GM18526 (cell line): Measurements from ENCODE around the gene GNAT2.

Experiments used
- POLR2A ChIP-seq: IDR thresholded peaks from 3 replicates; pipeline ENCODE4 v1.6.1; 2011; ENCODE audit not compliant: insufficient read length; ENCODE audit errors: extremely low read depth

GNAT2 gene

DNA sequence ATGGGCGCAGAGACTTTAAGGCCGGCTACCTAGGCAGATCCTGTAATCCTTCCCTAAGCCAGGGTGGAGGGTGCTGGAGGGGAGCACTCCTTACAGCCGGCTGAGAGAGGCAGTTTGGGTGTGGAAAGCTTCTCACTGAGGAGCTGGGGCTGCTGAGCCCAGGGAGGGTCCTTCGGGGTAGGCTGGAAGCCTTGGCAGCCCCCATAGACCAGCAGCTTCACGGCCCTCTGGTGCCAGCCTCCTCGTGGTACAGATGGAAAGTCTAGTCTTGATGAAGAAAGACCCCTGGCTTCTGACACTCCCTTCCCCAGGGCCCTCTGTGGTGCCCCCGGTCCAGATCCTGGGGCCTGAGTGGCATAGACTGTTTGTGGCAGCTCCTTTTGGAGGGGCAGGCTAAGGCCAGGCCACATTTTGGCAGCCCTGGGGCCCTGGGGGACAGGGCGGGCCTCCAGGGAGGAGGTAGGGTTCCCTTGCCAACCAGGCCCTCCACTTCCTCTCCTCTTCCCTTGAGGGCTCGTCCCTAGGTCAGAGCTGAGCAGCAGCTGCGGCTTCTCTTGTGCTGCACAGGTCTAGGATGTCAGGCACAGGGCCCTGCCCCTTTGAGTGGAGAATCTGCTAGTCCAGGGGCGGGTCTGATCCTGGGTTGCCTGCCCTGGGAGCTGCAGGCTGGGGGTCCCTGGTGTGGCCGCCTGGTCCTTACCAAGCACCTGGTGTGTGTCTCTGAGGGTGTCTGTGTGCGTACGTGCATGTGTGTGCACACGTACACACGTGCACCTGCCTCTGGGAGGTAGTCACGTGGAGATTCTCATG, 5.0 kb upstream of the GNAT2 start:
- TF ChIP-seq POLR2A, result no peak

DNA sequence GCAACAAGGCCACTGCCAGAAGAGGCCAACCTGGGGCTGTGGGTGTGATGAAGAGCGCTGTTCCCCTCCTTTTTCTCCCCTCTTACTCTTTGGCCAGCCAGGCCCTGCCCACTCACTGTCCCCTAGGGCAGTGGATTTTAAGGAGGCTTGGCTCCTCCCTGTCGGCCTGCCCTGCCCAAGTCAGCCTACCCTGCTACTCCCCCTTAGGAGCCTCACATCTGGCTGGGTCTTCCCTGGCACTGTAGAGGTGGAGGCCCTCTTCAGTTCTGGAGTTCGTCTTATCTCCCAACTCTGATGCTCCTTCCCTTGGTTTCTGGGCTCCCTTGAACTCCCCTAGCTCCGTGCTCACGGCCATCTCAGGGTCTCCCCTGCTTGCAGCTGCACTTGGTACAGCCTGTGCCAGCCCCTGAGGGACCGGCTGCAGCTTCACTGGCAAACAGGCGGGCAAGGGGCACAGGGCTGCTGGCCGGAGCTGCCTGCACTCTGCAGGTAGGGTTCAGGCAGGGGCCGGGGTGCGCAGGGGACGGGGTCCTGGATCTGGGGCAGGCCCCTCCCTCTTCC, 4.3 kb upstream of the GNAT2 start:
- no peak for TF ChIP-seq POLR2A

DNA sequence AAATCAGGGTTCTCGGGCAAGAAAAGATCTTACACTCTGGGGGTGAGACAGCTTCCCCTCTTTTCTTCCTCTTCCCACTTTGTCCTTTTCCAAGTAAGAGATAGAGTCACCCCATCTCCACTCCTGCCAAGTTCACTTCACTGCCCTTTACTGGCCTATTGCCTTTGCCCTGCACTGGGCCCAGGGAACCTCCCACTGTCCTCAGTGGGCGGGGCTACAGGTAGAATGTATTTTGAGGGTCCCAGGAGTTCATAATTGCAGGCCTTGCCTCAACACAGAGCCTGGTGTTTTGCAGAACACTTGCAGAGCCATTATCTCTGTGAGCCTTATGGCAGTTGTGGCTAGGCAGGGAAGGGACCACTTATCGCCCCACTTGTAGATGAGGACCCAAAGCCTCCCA, 3.5 kb upstream of the GNAT2 start:
- TF ChIP-seq POLR2A, result no peak

DNA sequence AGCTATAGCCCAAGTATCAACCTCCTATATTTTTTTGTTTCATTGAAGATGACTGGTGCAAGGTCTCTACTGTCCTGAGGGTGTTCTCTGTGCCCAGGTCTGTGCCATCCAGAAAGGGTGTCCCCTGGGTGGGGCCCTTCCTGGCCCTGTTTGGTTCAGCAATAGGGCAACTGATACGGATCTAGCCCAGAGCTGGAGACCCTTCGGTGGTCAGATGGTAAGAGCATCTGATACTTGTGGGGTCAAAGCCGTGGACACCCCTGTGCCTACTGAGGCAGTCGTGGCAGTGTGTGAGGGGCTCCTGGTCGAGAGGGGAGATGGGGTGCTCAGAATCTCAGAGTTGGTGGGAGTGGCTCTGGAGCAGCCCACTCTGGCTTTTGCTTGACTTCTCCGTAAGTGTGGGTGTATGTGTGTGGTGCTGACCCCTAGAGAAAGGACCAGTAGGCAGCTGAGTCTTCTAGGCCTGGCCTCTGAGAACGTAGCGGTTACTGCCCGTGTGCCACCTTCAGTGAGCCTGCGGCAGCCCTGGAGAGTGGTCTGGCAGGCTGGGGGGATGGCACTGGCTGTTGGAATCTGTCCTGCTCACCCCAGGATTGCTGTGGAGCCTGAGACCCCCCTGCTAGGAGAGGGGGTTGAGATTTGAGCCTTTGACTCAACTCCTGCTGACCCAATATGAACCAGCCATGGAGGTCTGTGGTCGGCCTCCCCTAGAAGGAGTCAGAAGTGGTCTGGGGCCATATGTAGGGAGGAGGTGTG, 2.9 kb upstream of the GNAT2 start:
- TF ChIP-seq POLR2A, result no peak

GRCh38 chr1:109621379-109622136, 2.1 kb upstream of the GNAT2 start:
- TF ChIP-seq POLR2A, result no peak

DNA sequence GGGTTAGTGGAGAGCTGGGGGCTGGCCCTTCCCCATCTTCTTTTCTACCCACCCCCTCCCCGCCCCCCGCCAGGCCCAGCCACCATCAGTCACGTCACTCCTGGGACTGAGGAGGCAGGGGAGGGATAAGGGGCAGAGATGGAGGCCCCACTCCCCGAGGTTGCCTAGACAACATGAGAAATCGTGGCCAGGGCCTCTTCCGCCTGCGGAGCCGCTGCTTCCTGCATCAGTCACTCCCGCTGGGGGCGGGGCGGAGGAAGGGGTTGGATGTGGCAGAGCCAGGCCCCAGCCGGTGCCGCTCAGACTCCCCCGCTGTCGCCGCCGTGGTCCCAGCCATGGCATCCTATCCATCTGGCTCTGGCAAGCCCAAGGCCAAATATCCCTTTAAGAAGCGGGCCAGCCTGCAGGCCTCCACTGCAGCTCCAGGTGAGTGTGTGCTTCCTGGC, 1.4 kb upstream of the GNAT2 start:
- no peak for TF ChIP-seq POLR2A

- no peak for TF ChIP-seq POLR2A
These were observed 980 bp upstream of the GNAT2 start for GRCh38 chr1:109620401-109620791.

GRCh38 chr1:109618661-109619575, 498 bp downstream of the GNAT2 start:
- TF ChIP-seq POLR2A, result no peak

DNA sequence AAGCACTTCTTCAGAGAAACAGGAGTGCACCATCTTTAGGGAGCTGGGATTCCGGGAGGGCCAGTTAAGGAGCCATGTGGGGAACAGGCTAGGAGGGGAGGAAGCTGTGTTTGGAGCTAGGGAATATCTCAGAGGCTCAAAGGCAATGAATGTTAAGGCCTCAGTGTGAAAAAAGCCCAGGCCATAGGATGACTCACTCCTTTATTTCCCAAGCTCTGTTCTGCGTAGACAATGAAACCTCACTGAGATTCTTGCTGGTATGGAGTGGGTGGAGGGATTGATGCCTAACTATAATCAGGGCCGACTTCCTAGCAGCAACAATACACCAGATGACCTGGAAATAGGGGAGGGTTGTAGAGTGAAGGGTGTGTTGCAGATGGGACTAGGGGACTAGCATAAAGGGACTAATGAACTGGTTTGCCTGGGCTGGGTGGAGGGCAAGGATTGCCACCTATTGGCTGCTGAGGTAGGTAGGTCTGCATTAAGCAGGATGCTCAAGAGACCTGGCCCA, 2.1 kb downstream of the GNAT2 start:
- no peak for TF ChIP-seq POLR2A

GRCh38 chr1:109616391-109616790, 3.0 kb downstream of the GNAT2 start:
- no peak for TF ChIP-seq POLR2A

DNA sequence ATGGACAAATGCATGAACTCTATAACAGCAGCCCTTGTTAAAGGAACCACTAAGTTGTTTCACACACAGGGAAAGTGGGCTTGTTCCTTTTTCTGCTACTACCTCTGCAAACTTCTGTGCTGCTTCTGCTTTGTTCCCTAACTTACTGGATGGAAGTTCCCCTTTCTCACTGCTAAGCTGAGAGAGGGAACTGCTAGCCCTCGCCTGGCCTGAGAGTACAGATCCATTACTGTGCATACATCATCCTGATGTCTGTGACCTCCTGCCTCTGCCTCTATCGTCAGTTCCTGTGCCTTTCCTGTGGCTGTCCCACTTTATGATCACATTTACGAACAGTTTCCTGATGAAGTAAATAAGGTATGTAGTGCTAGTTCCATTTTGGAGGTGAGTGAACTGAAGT, 3.5 kb downstream of the GNAT2 start:
- TF ChIP-seq POLR2A, result no peak

DNA sequence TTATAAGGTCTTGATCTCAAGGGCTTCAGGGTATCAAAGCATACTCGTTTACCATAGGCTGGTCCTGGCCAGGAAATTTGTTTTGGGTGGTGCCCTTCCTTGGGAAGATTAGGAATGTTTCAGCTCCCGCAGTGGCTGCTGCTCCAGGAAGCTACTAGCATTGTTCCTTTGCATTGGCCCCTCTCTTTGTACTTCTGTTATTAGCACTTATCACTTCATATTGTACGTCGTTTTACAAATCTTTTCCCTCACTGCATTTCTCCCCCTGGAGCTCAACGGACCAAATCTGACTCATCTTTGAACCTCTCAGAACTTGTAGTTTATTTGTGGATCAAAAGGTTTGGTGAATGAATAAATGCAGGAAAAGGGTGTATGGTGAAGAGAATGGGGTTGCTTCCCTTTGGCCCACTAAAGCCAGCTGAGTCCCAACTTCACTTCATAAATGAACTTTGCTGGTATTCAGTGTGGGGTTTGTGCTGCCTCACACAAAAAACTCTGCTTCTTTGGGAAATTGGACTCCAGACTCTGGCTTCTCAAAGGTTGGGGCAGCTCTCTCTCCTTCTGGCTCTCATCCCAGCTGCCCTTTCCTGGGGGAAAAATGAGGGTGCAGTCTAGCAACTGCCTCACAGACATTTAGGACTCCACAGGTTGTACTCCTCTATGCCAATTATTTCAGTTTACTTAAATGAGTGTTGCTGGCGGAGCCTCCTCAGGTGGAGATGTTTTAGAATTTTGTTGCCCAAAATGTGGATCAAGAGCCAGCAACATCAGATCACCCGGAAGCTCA, 5.9 kb downstream of the GNAT2 start:
- TF ChIP-seq POLR2A, result no peak

GRCh38 chr1:109611308-109611990, 8.0 kb downstream of the GNAT2 start:
- TF ChIP-seq POLR2A, result no peak
